HG02970 (cell line): ENCODE results near the gene CDH23.

Experiments
- ATAC-seq: cut with Tn5 transposase; IDR thresholded peaks from one replicate; pipeline ENCODE4 v1.9.1; 2021; ENCODE audit warnings: mild to moderate bottlenecking, moderate library complexity, moderate number of reproducible peaks; ENCODE audit not compliant: unreplicated experiment, low FRiP score

The CDH23 gene

GRCh38 chr10:71608819-71609768, 212.4 kb downstream of the CDH23 start:
- no peak for ATAC-seq

GRCh38 chr10:71610651-71611050, 213.9 kb downstream of the CDH23 start:
- no peak for ATAC-seq

- no peak for ATAC-seq
Observed at GRCh38 chr10:71611131-71611530, 214.4 kb downstream of the CDH23 start.

- ATAC-seq, result no peak
Observed at GRCh38 chr10:71611709-71612422, 215.1 kb downstream of the CDH23 start.

- ATAC-seq, result no peak
Observed at GRCh38 chr10:71613261-71613777, 216.6 kb downstream of the CDH23 start.

- ATAC-seq, result no peak
Observed at GRCh38 chr10:71613877-71614276, 217.2 kb downstream of the CDH23 start.

GRCh38 chr10:71614946-71615345, 218.2 kb downstream of the CDH23 start:
- ATAC-seq, result no peak

- no peak for ATAC-seq
Observed at GRCh38 chr10:71615538-71616329, 219.0 kb downstream of the CDH23 start.

GRCh38 chr10:71616817-71617654, 220.3 kb downstream of the CDH23 start:
- ATAC-seq, result no peak

GRCh38 chr10:71618176-71618575, 221.5 kb downstream of the CDH23 start:
- no peak for ATAC-seq

- ATAC-seq, result no peak
Observed at GRCh38 chr10:71618598-71618997, 221.9 kb downstream of the CDH23 start.

GRCh38 chr10:71620642-71621041, 223.9 kb downstream of the CDH23 start:
- no peak for ATAC-seq

- ATAC-seq, result no peak
Observed at GRCh38 chr10:71621231-71622153, 224.8 kb downstream of the CDH23 start.

- no peak for ATAC-seq
Observed at GRCh38 chr10:71622154-71622526, 225.4 kb downstream of the CDH23 start.

- no peak for ATAC-seq
Observed at GRCh38 chr10:71622616-71623015, 225.9 kb downstream of the CDH23 start.

- no peak for ATAC-seq
Observed at GRCh38 chr10:71623098-71623985, 226.6 kb downstream of the CDH23 start.

GRCh38 chr10:71623986-71624291, 227.2 kb downstream of the CDH23 start:
- no peak for ATAC-seq
